IPS-NIHi7 (cell line): ENCODE measurements around the gene TOMM7.
"Not testable (repeated sequence)": the region's sequence is repeated elsewhere in the genome, so short reads cannot be mapped to it uniquely, and the experiment has no call there.

ENCODE experiments used
- DNase-seq: peaks from one replicate; pipeline ENCODE4 v3.0.0; 2012; ENCODE audit warnings: mixed read lengths; ENCODE audit errors: extremely low spot score

Gene TOMM7

DNA sequence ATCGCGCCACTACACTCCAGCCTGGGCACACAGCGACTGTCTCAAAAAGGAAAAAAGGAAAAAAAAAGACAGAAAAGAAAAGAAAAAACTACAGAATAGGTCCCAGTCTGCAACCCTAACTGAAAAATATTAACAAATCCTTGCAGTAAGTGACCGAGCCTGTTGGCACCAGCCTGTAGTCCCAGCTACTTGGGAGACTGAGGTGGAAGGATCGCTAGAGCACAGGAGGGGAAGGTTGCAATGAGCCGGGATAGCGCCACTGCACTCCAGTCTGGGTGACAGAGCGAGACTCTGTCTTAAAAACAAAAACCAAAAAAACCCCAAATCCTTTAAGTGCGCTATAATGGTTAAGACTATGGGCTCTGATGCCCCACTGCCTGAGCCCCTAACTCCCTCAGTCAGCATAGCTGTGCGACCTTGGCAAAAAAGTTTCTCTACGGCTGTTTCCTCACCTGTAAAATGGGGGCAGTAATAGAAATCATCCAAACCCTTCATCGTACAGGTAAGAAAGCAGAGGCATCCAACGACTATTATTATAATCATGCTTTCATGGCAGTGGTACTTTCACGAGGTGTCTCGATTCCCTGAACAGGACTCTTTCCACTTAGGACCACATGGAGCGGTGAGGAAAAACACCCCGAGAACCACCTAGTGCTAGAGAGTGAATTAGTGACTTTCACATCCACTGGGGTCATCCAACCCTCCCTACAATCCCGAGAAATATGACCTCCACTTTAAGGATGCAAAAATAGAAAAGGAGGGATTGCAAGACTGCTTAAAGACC lies 755 bp downstream of the TOMM7 start:
- DNase-seq, result no peak

DNA sequence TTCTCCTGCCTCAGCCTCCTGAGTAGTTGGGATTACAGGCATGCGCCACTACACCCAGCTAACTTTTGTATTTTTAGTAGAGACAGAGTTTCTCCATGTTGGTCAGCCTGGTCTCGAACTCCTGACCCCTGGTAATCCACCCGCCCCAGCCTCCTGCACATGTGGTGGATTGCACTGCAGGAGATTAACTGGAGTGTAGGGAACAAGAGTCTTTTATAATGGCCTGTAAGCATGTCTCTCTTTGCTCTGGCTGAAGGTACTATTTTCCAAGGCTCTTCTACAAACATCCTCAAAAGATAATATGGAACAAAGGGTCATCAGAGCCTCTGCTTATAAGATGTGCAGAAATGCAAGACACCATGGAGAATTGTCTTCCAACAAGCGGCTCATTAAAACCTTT lies 3.2 kb downstream of the TOMM7 start:
- no peak for DNase-seq

DNA sequence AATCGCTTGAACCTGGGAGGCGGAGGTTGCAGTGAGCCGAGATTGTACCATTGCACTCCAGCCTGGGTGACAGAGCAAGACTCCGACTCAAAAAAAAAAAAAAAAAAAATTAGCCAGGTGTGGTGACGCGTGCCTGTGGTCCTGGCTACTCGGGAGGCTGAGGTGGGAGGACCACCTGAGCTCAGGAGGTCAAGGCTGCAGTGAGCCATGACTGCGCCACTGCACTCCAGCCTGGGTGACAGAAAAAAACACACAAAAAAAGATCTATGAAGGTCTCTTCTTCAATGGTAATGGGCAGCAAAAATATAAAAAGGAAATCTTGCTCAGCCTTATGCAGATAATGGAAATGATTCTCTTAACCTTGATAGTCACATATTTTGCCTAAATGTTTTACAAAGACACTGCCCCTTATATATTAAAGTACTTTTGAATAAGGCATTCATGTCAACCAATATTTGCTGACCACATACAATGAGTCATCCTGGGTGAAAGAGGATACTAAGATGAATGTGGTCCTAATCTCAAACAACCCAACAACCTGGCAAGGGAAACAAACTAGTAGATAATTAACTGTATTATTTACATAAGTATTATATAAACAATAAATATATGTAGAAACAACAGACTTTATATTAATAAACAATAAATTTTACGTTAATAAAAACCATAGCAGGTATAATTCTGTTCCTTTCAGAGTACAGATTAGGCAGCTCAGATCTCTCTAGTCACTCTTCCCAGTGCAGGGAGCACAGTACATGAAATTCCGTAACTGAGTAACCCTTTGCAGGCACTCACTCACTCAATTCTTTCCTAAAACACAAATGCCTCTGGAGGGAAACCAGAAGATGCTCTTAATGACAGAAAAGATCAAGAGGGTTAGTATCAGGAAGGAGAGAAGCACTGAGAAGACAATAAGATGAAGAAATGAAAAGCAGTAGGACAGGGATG lies 8.1 kb downstream of the TOMM7 start:
- no peak for DNase-seq

DNA sequence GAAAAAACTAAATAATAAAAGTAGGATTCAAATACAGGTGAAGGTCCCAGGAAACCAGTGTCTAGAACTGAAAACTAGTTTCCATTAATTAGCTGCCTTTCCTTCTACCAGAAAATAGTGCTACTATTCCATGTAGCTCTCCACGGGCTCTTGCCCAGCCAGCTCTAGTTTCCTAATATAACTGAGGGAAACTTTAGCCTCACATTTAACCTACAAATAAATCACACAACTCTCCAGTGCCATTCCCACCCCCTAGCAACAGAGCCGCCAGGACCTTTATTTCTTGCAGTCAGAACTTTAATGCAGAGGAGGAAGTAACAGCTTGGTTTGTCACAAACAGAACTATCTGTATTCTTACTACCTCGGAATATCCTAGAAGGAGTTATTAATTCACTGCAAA lies 10.3 kb downstream of the TOMM7 start:
- no peak for DNase-seq

DNA sequence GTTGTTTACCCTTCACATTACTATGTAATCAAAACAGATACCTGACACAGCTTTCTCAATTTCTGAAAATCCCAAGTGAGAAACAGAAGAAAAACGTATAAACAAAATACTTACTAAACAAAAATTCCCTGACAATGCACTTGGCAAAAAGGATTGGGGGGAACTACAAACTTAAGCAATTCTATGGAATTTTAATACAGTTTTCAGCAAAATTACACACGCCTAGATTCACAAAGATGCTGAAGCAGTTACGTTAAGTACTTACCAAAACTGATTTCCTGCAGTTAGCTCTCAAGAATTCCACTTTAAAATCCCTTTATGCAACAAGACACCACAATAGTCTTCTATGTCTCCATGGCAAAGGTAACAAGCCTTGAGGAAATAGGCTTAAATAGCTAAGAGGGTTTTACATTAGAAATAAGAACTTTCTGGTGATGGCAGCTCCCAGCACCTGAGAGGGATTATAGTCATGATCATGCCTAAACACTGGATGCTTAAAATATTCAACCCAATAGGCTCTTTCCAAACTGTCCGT lies 10.8 kb downstream of the TOMM7 start:
- DNase-seq, result no peak

DNA sequence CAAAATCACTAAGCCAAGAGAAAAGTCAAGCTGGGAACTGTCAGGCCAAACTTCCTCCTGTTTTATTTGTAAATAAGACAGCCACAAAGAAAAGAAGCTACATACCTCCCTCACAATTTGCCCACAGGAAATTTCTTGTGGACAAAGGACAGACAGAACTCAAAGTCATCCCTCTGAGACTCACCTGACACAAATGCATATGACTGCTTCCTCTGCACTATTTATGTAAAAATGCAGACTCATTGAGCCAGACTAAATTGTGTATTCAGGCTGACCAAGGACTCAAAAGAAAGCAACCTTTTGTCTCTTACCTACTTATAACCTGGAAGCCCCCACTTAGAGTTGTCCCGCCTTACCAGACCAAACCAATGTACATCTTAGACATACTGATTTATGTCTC lies 11.8 kb downstream of the TOMM7 start:
- DNase-seq, result no peak

DNA sequence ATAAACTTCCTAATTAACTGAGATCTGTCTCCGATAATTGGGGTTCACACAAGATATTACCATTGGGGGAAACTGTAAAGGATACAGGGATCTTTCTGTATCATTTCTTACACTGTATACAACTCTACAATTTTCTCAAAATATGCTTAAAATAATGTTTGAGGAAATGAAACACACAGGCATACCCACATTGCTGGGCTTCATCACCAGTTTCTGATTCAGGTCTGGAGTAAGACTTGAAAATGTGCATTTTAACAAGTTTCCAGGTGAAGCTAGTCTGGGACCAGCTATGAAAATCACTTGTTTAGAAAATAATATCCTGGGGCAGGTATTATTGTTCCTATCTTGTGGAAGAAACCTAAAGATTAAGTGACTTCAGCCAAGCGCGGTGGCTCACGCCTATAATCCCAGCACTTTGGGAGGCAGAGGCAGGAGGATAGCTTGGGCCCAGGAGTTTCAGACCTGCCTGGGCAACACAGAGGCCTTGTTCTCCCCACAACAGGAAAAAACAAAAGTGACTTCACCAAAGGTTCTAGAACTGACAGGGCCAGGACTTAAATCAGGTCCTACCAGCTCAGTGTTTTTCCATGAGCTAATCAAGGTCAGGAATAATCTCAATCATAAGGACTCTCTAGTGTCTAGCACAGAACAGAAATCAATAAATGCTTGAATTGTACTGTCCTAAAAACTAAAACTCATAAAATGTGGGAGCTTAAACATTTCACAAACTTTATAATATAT lies 12.6 kb downstream of the TOMM7 start:
- DNase-seq, result no peak

DNA sequence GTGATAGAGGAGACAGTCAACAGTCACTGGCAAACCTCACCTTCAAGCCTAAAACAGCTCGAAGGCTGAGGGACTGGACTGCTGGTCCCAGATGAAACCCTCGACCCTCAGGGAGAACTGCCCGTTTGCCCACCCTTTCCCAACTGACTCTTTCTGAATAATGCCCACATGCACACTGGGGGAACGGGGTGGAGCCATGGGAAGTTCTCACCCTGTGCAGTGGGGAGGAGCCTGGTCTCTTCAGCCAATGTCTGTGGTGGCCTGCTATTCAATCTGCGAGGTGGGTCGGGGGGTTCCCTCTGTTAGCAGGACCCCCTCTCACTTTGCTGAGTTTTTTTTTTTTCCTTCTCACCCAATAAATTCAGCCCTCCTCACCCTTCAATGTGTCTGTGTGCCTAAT lies 14.5 kb downstream of the TOMM7 start:
- DNase-seq, result no peak

DNA sequence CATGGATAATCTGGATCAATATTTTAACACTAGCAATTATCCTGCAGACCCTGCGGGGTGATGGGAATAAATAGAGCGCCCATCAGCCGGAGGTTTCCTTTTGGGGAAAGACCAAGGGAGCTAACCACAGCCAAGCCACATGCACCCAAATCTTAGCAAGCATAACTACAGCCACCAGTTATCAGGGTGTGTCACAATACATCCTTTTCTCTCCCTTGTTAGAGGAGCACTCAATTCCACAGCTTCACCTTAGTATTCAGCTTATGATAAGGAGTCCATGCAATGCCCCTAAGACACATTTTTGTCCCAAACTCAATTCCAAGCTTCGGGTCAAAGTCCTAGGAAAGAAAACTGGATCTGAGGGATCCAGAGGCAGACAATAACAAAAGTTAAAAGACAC lies 15.9 kb downstream of the TOMM7 start:
- DNase-seq, result no peak

DNA sequence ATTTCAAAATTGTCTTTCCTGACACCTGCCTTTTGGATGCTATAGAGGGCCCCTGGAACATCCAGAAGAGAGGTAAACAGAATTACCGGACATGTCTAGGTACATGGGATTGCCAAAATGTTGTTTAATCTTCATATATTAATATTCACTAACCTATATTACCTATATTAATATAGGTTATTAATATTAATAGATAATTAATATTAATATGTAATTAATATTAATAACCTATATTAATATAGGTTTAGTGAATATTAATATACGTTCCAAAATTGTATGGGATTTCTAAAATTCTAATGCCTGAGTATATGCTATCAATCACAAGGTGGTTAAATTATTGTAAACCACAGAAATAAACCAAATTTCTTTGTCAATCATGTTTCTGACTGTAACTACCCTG lies 17.4 kb downstream of the TOMM7 start:
- DNase-seq, result no peak

DNA sequence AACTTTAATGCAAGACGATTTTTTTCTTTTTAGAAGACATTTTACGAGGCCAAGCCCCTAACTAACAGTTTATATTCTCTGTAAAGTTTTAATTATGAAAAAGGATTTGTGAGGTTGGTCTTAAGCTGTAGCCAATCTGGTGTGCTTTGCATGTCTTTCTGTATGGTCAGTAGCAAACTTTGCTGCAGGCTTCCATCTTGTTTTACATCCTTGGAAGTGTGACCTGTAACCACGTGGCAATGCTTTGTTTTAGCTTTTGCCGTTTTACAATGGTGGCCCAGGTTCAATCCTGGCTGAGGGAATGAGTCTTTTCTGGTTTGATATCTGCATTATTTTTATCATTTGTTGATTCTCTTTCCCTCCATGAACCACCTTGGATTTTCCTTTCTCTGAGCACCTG lies 19.8 kb downstream of the TOMM7 start:
- DNase-seq, result not testable (repeated sequence)

DNA sequence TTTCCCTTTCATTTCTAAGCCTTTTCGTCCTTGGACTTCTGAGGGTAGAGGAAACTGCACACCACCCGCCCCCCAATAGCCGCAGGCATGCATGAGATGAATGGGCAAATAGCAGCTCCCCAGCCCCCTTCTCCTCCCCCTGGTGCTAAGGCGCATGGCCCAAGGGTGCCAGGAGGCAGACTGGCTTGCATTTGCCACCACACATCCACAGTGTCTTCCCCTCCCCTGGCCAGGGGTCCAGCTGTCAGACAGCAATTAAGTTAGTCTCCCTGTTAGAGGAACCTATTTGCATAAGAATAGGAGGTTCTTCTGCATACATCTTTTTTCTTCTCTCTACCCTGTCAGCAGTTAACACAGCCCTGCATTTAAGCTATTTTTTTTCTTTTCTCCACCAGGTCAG lies 20.2 kb downstream of the TOMM7 start:
- peak; percentile 27 for DNase-seq

DNA sequence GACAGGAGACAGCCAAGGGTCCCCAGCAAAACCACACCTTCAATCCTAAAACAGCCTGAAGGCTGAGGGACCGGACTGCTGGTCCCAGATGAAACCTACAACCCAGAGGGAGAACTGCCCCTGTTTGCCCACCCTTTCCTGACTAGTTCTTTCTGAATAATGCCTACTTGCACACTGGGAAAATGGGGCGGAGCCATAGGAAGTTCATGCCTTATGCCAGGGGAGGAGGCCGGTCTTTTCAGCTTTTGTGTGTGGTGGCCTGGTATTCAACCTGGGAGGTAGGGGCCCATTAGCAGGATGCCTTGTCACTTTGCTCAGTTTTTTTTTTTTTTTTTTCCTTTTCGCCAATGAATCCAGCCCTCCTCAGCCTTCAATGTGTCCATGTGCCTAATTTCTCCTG lies 20.7 kb downstream of the TOMM7 start:
- no peak for DNase-seq

DNA sequence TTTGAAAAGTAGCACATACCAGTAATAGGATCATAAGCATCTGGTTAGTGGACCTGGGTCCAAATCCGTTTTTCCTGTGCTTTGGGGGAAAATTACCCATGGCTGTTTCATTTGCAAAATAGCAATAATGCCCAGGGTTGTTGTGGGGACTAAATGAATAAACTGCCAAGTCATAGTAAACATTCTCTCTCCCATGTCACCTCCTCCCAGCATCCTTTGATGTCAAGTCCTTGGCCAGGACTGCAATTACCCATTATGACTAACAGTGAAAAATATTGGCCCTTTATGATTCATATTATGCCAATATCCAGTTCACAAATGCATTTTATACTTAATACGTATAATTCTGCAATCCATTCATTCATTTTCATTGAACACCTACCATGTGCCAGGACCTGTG lies 23.0 kb downstream of the TOMM7 start:
- no peak for DNase-seq

DNA sequence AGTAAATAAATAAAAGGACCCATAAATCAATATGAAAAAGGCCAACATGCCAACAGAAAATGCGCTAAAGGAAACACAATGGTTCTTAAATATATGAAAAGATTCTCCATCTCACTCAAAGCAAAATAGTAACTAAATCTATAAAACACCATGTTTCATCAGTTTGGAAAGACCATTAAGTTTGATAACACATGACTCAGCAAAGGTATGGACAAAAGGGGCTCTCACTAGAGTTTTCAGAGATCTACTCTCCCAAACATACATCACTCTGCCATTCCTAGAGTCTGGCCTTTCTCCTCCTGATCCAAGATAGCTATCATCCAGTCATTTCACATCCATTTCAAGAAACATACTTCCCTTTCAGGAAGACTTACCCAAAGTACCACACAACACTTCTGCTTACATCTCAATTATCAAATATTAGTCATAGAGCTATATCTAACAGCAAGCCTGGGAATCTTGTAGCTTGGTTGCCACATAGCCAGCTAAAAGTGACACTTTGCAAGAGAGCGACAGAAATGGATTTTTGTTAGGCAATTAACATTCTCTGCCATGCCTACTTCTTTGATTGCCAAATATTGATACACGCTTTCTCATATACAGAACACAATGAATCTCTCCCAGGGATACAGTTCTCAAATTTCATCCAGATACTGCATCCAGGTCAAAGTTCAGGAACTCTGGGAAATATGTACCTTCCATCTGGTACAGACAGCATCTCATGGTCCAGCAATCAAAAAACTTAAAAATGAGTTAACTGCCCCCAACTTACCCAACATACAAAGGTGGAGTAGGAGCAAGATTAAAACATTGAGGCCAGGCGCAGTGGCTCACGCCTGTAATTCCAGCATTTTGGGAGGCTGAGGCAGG lies 28.8 kb downstream of the TOMM7 start:
- DNase-seq, result no peak

DNA sequence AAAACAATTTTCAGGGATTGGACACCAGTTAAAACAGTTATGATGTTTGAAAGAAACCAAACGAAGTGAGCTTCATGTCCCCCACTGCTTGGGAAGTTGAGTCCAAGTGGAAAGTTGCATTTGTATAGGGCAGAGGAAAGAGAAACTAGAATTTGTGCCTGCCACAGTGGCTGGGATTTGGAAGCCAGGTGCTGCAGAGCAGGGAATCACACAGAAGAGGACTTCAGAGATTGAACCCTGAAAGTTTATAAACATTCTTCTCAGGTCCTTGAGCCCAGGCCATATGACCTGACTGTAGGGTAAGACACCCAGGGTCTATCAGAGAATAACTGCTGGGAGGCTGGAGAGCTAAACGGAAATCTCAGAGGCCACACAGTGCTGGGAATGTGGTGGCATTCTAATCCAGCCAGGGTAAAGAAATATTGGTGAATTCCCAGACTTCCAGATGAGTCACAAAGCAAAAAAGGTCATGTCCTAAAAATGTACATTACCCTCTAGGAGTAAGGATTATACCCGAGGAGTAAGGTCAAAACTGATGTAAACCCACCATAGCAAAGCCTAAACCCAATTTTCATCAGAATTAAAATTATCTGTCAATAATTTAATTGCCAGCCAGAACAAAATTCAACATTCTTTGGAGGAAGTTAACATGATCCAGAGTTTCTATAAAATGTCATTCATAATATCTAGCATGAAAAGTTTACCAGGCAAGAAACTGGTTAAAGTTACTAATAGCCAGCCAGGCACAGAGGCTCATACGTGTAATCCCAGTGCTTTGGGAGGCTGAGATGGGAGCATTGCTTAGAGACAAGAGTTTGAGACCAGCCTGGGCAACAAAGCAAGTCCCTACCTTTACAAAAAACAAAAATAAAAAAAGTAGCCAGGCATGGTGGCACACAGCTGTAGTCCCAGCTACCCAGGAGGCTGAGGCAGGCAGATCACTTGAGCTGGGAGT lies 31.2 kb downstream of the TOMM7 start:
- DNase-seq, result peak; percentile 8

DNA sequence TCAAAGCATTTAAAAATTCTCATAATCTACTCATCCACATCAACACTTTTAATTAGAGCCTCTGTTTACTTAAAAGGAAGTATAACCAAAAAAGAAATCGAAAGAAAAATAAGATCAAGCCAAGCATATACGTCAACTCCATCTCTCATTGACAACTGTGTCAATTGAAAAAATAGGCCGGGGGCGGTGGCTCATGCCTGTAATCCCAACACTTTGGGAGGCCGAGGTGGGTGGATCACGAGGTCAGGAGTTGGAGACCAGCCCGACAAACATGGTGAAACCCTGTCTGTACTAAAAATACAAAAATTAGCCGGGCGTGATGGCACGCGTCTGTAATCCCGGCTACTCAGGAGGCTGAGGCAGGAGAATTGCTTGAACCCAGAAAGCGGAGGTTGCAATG lies 32.0 kb downstream of the TOMM7 start:
- DNase-seq, result not testable (repeated sequence)

DNA sequence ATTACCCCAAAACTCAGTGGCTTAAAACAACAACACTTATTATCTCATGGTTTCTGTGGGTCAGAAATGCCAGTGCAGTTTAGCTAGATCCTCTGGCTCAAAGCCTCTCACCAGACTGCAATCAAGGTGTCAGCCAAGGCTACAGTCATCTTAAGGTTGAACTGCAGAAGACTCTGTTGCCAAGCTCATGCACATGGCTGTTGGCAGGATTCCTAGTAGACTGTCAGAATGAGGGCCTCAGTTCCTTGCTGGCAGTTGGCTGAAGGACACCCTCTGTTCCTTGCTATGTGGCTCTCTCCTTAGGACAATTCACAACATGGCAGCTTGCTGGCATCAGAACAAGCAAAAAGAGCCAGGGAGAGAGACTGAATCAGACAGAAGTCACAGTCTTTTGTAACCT lies 34.7 kb downstream of the TOMM7 start:
- no peak for DNase-seq

DNA sequence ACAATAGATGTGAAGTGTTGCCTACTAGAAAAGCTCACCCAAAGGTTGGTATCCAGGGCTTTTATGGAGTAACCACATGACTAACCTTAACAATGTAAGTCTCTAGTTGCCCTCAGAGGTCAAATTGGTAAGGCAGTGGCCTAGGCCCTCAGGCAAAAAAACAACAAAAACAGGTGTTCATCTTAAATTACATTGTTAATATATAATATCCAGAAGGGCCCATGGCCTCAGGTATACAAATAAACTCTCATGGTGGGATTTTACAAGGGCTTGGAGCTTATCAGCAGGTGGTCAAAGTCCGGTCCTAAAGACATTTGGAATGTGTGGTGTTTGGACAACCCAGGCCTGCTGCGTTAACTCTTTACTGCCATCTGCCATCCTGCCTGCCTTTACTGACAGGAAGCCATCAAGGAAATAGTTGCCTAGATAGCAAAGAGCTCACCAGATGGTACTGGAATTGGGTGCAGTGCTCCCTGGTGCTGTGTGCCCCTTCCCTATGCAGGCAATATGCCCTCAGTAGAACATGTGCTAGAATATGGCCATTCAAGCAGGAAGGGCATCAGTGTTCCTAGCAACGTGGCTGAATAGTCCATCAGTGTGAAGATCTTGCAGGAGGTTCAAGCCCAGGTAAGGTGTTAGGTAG lies 36.2 kb downstream of the TOMM7 start:
- DNase-seq, result peak; percentile 18
